Erythroblast (primary cell): ENCODE measurements around the gene KMO.

Source experiments
- DNase-seq, 2 experiments: peaks; one replicate each; lab custom pipeline; 2025; lab: John Stamatoyannopoulos, UW
- GATA1 ChIP-seq: IDR thresholded peaks from 2 replicates; pipeline ENCODE4 v1.6.1; 2011; ENCODE audit warnings: low read depth, mild to moderate bottlenecking, control low read depth, low read length, moderate library complexity
- POLR2A ChIP-seq: IDR thresholded peaks from 2 replicates; pipeline ENCODE4 v1.6.1; 2011; ENCODE audit warnings: mild to moderate bottlenecking, low read length

The KMO gene

GRCh38 chr1:241557551-241558193 is 25.5 kb downstream of the KMO start:
- TF ChIP-seq GATA1 (no peak), POLR2A (no peak)

GRCh38 chr1:241560146-241560848 is 28.1 kb downstream of the KMO start:
- TF ChIP-seq GATA1: no peak
- no peak for TF ChIP-seq POLR2A

More at GRCh38 chr1:241557551-241558193, 25.5 kb downstream of the KMO start:
- no peak for DNase-seq

GRCh38 chr1:241560849-241561187 is 28.6 kb downstream of the KMO start:
- TF ChIP-seq POLR2A (no peak), GATA1 (no peak)
- DNase-seq: no peak

More at GRCh38 chr1:241560146-241560848, 28.1 kb downstream of the KMO start:
- DNase-seq: no peak

DNA sequence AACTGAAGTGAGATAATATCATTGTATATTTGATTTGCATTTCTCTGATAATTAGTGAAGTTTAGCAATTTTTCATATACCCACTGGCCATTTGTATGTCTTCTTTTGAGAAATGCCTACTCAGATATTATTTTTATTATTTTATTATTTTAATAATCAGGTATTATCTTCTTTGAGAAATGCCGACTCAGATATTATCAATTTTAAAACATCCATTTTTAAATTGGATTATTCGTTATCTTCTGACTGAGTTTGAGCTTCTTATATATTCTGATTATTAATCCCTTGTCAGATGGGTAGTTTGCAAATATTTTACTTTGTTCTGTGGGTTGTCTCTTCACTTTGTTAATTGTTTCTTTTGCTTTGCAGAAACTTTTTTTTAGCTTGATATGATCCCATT is 37.7 kb downstream of the KMO start:
- DNase-seq: no peak
- TF ChIP-seq GATA1 (no peak), POLR2A (no peak)

DNA sequence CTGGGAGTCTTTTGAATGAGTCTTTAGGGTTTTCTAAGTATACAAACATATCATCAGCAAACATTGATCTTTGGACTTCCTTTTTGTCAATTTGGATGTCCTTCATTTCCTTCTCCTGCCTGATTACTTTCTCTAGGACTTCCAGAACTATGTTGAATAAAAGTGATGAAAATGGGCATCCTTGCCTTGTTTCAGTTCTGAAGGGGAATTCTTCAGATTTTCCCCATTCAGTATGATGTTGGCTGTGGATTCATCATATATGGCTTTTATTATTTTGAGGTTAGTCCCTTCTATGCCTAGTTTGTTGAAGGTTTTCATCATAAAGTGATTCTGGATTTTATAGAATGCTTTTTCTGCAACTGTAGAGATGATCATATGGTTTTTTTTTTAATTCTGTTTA is 42.0 kb downstream of the KMO start:
- TF ChIP-seq GATA1: no peak
- no peak for TF ChIP-seq POLR2A

DNA sequence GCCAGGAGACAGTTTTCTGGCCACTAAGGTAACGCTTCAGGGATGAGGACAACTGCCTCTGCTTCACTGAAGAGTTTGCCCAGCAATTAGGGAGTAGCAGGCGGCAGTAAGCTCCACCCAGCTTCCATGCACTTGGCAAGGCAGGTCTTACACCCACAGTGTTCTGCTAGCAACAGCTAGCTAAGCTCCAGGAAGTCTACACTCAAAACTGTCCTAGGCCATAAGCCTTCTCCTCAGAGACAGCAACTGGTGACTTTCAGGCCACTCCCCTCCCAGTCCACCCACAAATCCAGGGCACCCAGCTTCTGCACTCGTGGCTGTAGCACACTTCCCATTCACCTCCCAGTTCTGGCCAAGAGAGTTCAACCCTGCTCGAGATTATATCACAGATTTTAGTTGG is 47.3 kb downstream of the KMO start:
- TF ChIP-seq GATA1 (no peak), POLR2A (no peak)
- DNase-seq: no peak

More for the DNA sequence above, 42.0 kb downstream of the KMO start:
- DNase-seq: no peak

DNA sequence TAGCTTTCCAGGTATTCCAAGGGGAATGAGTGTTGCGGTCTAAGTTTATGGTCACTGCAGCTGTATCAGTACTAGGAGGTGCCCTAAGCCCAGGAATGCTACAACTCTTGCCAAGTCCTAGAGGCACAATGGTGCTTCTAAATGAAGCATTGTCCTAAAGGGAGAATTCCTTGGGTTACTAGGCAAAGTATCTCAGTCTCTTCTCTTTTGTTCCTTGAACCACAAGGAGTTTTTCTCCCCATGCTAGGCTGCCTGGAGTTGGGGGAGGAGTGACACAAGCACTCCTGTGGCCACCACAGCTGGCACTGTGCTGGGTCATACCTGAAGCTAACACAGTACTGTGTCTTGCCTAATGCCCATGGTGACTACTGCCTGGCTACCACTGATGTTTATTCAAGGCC is 50.7 kb downstream of the KMO start:
- no peak for DNase-seq
- no peak for TF ChIP-seq GATA1
- no peak for TF ChIP-seq POLR2A

GRCh38 chr1:241586905-241587512 is 54.8 kb downstream of the KMO start:
- TF ChIP-seq POLR2A: no peak
- TF ChIP-seq GATA1: no peak
- no peak for DNase-seq

DNA sequence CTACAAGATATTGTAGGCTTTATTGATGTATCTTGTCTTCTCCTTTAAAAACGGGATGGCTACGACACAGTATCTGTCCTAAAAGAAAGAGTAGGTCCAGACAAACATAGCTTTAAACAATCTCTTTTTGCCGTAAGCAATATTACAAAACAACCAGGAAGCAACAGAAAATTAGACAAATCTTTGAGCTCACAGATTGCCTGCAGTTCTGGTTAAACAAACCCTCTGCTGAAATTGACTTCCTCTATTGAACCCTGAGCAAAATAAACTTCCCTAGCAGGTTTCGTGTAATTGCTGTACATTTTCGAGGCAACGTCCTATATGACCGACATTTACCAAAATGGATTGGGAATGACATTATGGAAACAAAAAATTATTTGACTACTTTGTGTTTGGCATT is 57.3 kb downstream of the KMO start:
- DNase-seq: no peak
- no peak for TF ChIP-seq POLR2A
- no peak for TF ChIP-seq GATA1

DNA sequence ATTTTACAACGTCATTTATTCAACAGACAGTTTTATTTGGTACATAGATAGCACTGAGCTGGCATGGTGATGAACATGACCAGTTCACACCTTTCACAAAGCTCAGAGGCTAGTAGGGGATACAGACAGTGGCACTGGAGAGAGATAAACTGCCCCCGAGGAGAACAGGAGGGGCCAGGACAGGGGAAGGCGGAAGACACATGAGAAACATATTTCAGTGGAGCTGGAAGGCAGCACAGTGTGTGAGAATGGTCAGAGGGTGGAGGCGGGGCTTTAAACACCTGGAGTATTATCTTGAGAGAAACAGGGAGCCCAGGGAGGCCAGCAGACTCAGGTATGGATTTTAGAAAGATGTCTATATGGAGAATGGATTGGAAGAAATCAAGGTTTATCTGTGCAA is 58.5 kb downstream of the KMO start:
- TF ChIP-seq GATA1: no peak
- TF ChIP-seq POLR2A: no peak

DNA sequence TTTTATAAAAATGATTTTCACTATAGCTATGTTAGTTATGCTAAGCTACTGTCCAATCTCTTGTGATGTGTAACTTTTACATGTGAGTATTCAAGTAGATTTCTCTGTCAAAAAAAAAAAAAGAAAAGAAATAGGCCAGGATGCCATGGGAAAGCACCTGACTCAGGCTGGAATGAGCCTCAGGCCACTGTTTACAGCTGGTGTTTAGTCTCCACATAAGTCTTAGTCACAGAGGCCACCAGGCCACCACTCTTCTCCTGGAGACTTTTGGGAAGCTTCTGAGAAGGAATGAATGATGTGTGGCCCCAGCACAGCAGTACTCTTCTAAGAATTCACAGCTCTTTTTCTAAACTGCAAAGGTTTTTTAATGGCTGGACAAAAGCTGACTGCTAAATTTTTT is 59.1 kb downstream of the KMO start:
- TF ChIP-seq POLR2A (no peak), GATA1 (no peak)
- no peak for DNase-seq

More for the DNA sequence above, 58.5 kb downstream of the KMO start:
- no peak for DNase-seq

DNA sequence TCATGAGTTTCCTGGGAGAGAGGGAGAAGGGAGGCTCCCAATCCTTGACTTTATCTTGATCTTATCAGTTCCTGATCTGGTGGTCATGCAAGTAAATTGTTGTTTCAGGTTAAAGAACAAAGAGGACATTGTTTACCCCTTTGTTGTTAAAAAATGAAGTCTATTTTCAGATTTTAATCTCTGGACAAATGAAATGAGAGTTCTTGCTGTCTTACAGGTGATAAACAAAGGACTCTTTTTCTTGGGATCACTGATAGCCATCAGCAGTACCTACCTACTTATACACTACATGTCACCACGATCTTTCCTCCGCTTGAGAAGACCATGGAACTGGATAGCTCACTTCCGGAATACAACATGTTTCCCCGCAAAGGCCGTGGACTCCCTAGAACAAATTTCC is 59.6 kb downstream of the KMO start:
- TF ChIP-seq GATA1 (no peak), POLR2A (no peak)
- no peak for DNase-seq

GRCh38 chr1:241592273-241592958 is 60.2 kb downstream of the KMO start:
- DNase-seq: no peak
- TF ChIP-seq POLR2A: no peak
- TF ChIP-seq GATA1: no peak

GRCh38 chr1:241593186-241593585 is 61.0 kb downstream of the KMO start:
- TF ChIP-seq GATA1: no peak
- no peak for TF ChIP-seq POLR2A
- no peak for DNase-seq
